ENCODE results near the gene PPP1CA.
A peak's percentile ranks its signal among the peaks of the same experiment; 100 is the strongest.

The PPP1CA gene

DNA sequence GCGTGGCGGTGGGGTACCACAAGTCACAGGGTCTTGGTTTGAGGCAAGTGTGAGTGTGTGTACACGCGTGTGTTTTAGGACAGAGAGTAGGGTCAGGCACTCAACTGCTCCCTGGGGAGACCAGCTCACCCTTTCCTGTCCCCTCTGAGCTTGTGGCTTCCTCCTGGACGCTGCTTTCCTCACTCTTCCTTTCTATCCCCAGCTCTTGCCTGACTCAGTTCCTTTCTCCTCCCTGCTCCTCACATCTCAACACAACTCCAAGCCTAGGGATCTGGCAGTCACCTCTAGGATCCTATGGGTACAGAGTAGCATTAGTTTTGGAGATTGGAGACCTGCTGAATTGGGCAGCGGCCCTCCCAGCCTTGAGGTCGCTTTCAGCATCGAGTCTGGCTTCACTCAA is 32.4 kb downstream of the PPP1CA start:
- no peak for DNase-seq (ENCODE audit: low spot score)

DNA sequence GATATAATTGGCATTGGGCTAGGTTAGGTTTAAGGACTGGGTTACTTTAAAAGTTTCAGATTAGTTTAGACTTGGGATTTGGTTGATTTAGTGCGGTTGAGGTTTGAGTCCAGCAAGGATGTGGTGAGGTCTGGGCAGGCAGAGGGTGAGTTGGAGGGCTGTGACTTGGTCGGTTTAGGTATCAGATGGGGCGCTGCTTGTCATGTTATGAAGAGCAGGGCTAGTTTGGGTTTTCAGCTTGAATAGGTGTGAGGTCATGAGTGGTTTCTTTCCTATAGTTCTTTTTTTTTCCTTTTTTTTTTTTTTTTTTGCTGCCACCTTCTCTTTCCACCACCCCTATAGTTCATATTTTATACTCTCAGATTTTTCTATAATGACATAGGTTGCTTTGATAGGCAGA is 33.0 kb downstream of the PPP1CA start:
- no peak for DNase-seq (ENCODE audit: low spot score)

DNA sequence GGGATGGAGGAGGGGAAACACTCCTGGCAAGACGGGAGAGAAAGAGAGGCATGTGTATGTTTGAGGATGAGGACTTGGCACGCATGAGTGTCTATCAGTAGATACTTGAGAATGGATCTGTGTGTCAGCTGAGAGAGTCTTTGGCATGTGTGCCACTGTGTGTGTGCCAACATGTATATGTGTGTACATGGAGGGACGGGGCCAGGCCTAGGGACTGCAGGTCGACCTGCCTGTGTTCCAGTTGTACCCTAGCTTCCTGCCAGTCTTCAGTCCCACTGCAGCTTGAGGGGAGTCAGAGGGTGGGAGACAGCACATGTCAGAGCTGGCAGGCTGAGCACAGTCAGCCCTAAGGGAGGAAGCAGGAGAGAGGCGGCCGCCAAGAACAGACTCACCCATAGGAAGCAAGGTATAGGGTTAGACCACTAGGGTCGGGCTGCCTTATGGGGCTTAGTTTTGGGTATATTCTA is 33.9 kb downstream of the PPP1CA start:
- DNase-seq (ENCODE audit: low spot score): no peak

DNA sequence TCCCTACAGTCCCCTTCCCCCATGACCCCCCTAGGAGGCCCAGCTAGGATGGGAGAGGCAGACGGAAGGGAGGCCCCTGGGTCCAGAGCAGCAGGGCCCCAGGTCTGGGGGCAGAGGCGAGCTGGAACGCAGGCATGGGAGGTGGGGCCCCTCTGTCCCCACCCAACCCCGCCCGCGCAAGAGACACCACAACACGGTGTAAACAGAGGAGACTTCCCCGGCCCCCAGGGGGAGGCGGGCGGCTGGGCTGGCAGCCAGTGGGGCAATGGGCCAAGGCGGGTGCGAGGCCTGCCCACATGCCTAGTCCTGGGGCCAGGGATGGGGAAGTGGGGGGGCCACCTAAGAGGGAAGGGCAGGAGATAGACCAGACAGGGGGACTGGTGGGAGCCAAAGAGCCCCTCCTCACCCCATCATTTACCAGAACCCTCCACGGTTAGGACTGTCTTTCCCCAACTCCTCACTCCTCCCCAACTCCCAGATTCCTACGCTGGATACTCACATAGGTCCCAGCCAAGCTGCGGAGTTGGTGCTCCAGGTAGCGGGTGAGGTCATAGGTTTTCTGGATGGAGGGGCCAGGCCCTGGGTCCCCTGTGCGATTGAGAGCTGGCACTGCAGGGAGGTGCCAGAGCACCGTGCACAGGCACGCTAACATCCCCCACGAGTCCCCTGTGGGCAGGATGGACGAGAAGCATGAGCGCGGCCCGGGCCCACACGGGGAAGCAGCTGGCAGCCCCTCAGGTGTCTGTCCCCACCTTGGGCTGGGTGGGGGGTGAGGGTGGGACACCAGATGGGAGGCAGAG is 34.5 kb downstream of the PPP1CA start:
- DNase-seq (ENCODE audit: low spot score): no peak

DNA sequence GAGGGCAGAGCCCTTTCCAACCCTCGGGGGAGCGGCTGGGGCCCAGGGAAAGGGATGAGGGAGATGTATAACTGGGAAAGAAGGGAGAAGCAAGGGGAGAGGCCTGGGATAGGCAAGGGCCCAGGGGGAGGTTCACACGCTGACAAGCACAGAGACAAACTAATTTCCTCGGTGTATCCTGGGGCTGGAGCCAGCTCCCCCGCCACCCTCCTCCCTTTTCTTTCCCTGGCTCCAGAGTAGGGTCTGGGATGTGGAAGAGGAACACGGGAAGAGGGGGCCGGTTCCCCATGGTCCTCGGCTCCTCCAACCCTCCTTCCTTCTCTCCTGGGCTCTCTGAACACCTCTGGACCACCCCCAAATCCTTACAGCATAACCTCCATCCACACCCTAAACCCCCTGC is 35.1 kb downstream of the PPP1CA start:
- no peak for DNase-seq (ENCODE audit: low spot score)

DNA sequence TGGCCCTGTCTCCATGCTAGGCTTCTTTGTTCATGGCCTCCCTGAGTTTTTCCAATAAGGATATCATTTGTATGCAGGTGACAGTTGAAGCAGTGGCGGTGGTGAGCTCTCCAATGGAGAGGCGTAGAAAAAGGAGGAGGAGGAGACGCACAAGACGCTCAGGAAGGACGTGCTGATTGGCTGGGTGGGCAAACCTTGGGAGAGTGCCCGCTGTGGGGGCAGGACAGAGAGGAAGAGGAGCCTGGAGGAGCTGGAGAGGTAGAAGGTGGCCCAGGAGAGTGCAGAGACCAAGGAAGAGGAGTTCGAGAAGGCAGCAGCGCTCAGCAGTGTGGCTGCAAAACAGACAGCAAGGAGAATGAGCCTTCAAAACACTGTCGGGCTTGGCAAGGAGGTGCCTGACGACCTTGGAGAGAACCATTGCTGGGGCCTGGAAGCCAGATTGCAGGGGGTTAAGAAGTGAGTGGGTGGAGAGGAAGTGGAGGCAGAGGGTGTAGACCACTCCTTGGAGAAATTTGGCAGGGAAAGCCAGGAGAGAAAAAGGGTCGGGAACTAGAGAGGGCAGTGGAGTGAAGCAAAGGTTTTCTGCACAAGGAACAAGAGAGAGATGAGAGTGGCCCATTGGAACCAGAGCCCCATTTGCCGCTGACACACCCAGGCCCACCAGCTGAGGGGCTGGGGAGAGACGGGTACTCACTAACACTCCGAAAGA is 35.8 kb downstream of the PPP1CA start:
- no peak for DNase-seq (ENCODE audit: low spot score)

DNA sequence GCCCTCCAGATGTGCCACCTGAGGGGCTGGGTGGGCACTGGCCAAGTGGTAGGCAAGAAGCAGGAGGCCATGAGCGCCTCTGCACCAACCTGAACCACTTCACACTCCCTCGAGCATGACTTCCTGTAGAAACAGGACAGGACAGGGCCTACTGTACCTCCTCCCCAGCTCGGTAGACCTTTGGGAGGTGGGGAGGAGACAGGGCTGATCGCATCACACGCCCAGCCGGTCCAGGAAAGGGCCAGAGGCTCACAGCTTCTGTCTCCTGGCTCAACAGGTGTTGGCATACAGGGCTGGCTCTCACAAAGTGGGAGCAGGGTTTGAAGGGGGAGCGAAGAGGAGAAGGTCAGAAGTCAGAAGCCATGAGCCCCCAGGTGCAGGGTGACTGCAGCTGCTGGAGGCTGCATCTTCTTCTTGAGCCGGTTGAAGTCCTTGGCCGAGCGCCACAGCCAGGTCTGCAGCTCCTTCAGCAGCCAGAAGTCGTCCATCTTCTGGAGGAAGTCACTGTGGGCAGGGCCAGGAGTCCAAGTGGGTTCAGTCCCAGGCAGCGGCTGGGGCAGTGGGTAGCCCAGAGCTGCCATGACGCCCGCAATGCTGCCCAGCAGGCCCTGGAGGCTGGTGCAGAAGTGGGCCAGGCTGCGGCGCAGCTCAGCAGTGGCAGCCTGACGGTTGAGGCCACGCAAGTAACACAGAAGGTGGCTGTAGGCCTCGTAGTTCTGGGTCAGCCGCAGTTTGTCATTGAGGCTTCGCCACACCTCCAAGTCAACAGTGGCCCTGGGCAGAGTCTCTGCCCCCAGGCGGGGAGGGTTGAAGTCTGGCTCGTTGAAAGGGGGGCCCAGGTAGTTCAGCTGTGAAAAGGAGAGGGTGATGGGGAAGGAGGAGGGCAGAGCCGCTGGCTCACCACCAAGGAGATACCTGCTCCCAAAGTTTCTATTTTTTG is 36.6 kb downstream of the PPP1CA start:
- DNase-seq (ENCODE audit: low spot score): no peak

DNA sequence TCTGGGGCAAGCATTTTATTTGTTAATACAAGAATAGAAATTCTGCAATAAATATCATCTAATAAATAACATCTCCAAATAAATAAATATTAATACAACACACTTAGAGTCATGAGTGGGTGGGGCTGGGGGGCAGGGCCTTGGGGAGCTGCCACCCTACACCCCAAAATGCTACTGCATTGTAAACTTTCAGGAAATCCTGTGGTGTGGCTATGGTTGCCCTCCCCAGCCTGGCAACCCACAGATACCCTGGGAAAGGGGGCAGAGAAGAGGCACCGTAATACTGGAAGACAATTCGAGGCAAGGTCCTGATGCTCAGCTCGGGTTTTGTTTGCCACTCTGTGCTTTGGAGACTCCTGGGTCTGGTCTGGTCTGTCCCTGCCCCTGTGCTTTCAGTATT is 37.5 kb downstream of the PPP1CA start:
- DNase-seq (ENCODE audit: low spot score): no peak

DNA sequence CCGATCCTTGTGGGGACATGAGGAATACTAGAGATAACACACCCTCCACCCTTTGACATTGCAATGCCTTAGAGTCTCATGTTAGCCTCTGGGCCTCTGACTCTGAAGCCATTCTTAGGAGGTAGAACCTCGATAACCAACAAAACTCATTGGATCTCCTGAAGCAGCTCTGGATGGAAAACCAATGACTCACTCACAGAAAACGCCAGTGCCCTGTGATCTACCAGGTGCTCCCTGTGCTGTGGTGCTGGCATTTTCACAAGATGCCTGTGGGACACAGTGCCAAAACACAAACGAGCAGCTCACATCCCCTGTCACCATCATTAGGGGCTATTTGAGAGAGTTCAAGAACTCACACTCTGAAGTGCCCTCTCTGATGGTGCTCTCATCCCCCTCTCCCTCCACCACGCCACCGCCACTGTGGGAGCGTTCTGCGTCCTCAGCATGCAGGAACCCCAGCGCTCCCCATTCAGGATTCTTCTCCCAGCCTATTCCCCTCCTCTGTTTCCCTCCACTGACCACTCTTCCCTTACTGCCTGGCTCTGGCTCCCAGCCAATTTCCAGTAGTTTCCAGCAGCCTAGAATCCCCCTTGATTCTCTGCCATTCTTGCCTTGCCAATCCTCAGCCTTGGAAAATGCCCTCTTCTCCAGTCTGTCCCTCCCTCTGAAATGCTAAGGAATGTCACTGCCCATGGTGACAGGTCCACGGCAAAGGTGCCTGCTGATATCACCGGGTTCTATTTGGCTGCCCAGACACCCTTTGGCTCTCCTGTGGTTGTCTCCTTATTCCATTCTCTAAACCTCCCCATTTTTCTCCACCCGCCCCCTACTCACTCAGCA is 43.6 kb downstream of the PPP1CA start:
- DNase-seq (ENCODE audit: low spot score): no peak

DNA sequence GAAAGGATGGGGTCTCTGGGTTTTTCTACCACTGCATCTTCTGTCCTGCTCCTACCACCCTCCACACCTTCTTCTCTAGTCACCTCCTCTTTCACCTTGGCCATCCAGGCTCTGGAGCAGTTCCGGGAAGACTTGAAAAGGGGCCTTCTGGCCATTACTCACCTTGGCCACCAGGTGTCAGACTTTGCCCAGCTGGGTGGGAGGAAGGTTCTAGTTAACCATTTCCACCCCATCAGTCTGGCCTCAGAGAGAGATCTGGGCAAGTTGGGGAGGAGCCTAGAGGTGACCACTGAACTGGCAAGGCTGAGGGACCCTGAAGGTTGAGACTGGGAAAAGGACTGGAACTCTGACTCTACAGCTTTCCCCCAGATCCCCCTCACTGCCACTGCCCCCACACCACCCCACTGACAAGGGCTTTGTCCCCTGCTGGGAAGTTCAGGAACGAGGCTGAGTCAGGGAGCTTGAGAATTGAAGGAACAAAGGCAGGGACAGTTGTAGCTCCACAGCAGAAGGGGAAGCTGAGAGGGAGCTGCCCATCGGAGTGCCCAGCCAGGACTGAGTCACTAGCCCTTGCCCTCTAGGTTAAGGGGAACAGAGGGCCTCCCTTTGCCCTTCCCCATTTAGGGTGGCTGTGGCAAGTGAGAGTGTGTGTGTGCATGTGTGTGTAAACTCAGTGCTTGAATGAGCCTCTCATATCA is 44.6 kb downstream of the PPP1CA start:
- DNase-seq (ENCODE audit: low spot score): peak; percentile 84

DNA sequence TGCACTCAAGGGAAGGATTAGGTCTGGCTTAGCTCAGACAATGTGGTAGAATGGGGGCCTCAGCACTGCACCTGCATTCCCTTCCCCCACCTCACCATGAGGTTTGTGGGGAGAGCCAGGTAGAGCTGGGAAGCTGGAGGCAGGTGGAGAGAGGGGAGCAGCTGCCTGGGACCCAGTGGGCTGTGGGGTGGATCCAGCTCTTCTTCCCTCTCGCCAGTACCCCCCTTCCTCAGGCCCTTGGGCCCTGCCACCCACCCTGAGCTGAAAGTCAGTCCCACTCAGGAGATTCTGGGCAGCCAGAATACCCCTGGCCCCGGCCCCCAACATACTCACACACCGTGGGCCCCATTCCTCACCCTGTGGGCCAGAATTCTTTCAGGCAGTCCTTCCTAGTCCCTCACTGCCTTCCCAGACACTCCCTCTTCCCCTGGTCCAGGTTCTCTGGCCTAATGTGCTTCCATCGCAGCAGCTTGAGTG is 45.2 kb downstream of the PPP1CA start:
- DNase-seq (ENCODE audit: low spot score): no peak

DNA sequence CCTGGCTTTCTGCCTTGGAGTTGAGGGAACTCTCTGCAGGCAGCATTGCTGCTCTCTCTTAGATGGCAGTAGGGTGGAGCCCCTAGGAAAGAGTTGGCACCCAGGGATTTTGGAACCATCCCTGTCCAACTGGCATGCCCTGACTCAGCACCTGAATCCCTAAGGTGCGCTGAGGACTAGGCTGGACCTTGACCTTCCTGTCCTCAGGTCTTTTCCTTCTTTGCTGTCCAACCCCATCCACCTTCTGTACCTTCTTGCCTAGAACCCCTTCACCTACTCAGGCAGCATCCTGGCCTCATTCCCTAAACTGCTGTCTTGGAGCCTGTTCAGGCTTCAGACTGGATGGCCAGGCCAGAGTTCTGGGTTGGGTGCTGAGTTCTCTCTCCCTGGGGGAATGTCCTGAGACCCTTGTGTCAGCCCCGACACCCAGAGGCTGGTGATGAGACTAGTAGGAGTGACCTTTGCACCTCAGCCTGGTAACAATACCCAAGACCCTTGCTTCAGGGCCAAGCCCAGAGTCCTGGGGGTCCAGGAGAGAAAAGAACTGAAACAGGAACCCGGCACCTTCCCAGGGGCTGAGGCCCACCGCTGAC is 45.8 kb downstream of the PPP1CA start:
- DNase-seq (ENCODE audit: low spot score): no peak

DNA sequence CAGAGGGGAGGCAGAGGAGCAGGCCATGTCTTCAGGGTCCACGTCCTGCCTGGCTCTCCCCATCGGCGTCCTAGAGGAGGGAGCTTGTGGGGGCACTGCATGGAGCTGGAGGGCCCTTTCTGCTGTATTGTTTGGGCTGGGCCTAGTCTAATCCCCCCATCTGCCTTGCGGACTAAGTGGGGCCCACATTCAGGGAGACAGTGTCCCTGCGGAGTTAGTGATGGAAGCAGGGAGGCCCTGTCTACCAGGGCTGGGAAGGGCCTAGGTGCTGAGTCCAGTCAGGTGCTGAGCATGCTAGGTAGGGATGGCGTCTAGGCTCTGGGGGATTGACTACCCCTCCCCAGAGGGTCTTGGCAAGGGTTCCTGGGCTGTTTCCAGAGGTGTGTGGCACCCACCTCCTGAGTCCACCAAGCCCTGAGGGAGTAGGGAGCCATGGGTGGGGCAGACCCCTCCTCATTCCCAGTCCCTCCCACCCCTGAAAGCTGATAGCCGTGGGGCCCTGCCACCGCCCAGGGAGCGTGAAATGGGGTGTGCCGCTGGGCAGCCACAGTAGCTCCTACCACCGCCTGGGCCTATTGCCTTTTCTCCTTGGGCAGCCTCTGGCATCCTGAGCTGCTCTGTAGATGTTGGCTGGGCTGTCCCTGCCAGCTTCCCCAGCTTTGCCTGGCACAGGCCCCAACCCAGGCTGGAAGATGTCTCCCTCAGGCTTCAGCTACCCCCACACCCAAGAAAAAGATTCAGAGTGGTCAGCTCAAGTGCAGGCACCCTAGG is 46.5 kb downstream of the PPP1CA start:
- no peak for DNase-seq (ENCODE audit: low spot score)

DNA sequence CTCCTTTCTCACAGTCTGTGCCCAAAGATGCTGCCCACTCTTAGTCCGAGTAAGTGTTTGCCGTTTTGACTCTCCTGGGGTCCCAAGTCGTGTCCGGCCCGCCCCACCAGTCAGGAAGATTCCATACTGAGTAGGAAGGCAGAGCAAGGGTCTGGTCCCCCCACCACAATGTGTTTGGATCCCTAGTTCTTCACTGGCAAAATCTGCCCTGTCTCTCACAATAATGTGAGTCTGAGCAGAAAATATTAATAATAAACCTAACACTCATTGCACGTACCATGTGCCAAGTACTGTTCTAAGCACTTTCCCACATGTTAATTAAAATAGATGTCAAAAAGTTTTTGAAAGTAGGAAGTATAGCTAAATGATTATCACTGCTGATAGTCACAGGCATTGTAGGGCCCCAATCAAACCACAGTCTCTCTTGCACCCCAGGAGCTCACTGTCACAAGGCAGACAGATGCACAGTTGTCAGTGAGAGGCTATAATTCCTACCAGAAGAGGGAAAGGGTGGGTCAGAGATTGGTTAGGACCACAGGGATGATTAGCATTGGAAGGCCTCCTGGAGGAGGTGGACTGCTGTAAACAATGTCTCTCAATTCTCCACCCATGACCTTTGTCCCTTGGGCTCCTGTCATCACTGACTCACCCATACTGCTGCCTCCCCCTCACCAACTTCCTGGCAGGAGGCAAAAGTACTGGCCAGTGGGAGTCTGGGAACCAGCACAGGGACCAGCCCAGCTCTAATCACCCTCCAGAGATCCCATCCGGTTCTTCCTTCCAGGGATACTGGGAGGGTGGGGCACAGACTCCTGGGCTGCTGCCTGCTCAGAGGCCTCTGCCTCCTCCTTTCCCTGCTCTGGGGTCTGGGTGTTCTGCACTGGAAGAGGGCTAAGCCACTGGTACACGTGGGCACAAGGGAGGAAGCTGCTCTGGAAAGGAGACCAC is 47.3 kb downstream of the PPP1CA start:
- peak; percentile 94 for DNase-seq (ENCODE audit: low spot score)

DNA sequence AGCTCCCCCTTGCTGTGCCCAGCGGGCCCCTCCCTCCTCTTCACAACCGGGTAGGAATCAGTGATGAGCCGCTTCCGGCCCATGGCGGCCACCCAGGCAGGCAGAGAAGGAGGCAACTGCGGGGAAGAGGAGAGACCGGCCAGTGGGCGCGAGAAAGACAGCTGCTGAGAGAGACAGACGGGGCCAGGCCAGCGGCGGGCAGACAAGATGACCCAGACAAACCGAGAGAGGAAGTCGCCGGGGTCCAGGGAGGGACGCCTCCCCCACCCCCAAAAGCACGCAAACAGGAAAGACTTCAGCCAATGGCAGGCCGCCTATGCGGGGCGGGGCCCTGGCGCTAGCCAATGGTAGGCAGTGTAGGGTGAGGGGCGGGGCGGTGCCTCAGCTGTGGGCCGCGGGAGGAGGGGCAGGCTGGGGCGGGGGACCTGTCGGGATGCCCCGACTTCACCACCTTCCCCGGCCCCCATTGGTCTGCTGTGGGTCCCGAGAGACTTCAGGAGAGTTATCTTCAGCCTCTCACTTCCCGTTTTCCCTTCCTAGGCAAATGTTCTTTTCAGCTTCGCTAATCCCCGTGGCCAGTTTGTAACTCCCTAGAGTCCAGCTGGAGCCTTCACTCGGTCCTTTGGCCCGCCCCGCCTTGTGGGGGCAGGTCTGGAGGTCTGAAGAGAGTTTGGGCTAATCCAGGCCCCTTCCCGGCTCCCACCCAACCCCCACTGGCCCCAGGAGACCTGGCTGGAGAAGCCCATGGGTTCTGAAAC is 48.2 kb downstream of the PPP1CA start, which contains the start of gene POLD4:
TSS of gene POLD4 (minus strand) at position 230 of the 758 bp plus-strand sequence. CDS start at position 83, 147 bp downstream.
- peak; percentile 95 for DNase-seq (ENCODE audit: low spot score)

DNA sequence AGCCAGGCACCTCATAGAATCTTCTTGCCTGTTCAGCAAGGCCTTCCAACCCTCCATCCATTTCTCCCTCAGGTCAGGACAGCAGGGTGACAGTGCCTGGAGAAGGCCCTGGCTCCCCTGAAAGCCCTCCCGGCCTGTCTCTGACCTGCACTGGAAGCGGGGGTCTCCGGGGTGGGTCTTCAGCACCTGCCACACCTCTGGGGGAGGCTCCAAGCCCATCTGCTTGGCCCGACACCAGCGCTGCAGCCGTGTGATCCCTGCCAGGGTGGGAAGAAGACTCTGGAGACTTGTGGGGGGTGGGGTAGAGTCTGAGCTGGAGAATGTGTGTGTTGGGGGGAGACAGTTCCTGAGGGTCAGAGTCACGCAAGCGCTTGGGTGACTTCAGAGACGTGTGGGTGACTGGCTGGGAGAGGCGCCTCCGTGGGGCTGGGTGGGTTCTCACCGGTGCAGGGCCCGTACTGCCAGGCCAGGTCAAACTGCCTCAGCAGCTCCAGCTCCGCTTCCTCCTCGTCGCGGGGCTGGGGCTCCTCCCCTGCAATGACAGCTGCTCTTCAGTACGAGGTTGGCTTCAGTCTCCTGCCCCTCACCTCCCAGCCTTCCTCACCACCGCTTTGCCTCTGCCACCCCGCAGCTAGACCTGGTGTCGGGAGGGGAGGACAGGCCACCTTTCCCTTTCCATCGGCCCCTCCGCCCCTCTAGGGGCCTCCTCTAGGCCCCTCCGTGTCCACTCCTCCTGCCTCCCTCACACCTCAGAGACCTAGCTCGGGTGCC is 48.9 kb downstream of the PPP1CA start:
- no peak for DNase-seq (ENCODE audit: low spot score)

Measured in LoVo (cell line).